GM12873 (cell line): ENCODE data around the gene CCDC39.

ENCODE experiments used
- TF ChIP-seq, protein P1 (sequence below): IDR thresholded peaks from 2 replicates; pipeline ENCODE4 v1.5.1; 2012; ENCODE audit warnings: low read depth, mild to moderate bottlenecking, moderate library complexity, low read length, control low read depth; ENCODE audit not compliant: insufficient read depth; ENCODE audit errors: missing control alignments

CCDC39 gene

DNA sequence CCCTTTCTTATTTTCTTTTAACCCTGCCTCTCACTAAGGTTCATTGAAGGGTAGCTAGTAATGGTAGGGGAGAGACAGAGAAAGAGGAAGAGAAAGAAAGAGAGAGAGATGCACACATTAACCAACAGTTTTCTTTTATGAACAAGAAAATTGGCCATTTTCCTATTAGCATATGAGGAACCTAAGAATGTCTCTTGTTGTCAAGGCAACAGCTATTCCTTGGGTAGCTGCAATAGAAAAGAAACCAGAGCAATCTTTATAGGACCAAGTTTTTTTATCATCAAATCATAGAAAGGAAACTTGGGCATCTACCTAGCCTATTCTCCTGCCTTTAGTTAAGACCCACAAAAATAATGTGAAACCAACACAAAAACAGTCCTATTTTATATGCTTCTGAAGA is 15.0 kb upstream of the CCDC39 start:
- TF ChIP-seq, protein P1, sequence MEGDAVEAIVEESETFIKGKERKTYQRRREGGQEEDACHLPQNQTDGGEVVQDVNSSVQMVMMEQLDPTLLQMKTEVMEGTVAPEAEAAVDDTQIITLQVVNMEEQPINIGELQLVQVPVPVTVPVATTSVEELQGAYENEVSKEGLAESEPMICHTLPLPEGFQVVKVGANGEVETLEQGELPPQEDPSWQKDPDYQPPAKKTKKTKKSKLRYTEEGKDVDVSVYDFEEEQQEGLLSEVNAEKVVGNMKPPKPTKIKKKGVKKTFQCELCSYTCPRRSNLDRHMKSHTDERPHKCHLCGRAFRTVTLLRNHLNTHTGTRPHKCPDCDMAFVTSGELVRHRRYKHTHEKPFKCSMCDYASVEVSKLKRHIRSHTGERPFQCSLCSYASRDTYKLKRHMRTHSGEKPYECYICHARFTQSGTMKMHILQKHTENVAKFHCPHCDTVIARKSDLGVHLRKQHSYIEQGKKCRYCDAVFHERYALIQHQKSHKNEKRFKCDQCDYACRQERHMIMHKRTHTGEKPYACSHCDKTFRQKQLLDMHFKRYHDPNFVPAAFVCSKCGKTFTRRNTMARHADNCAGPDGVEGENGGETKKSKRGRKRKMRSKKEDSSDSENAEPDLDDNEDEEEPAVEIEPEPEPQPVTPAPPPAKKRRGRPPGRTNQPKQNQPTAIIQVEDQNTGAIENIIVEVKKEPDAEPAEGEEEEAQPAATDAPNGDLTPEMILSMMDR, result no peak

DNA sequence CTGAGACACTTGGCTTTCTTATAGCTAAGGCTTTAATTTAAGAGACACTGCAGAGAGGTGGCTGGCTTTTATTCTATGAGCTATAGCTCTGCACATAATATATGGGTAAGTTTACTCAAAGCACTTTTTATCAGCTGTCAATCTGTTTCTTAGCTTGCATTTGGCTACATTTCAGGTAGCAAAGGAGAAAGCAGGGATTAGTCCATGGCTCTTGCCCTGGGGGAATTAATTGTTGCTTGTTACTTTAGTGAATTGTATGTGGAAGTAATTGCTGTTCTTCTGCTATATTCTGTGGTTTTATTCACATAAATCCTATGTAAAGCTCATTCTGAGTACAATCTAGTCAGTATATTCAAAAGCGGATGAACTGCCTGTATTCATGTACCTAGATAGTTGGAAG is 14.4 kb upstream of the CCDC39 start:
- TF ChIP-seq, protein P1, result no peak

DNA sequence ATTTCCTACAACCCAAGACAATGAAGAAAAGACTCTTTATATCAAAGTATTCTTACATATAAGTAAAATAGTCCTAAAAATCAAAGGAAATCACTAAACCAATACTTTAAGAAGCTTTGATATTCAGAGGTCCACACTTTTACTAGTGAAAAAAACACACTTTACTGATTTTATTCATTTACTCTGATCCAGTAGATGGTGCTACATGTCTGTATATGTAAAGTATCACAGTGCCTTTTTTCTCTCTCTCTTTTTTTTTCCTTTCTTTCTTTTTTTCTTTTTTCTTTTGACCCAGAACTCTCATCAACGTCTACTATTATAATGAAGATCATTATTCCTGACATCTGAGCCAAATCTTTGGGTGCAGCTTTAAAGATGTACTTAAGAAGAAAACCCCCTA is 10.8 kb upstream of the CCDC39 start:
- TF ChIP-seq, protein P1, result no peak

DNA sequence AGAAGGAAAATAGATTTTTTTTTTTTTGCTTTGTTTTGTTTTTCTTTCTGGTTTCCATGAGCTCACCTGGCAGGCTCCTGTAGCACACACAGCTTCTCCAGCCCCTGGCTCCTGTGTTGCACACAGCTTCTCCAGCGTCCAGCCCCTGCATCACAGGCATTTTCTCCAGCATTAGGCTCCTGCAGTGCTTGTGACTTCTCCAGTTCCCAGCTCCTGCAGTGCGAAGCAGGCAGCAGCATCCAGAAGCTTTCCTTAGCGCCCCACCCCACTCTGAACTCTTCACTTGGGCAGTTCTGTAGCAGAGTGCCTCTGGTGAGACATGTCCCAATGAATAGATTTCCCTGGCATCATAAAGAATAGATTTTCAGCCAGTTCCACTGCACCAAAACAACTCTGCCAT is 5.5 kb upstream of the CCDC39 start:
- TF ChIP-seq, protein P1, result no peak

DNA sequence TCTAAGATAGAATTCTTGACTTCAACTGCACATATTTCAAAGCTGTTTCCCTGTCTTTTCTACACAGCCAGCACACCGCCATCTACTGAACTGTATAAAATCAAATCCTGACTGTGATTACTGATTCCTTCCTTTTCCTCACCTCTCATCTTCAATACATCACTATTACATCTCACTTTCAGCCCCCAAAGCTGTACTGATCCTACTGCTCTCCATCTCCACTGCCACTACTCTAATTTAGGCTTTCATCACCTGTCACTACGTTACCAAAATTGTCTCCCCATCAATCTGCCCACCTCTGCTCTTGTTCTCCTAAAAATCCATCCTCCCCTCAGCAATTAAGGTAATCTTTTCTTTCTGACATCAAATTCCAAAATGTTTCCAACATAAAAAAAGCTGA is 4.5 kb upstream of the CCDC39 start:
- TF ChIP-seq, protein P1, result no peak

DNA sequence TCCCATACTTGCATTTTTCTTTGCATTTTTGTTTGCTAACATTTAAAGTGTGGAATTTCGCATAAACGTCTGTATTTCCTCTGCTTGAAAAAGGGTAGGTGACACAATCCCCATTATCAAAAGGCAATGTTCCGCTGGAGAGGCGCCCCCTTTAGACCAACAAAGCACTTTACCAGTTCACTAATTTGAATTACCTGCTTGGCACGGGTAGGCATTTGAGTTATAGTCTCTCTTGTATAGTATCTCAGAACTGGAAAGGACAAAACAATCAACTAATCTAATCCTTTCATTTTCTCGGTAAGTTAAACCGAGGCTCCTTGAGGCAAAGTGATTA is 775 bp upstream of the CCDC39 start:
- TF ChIP-seq, protein P1, result peak; percentile 69

DNA sequence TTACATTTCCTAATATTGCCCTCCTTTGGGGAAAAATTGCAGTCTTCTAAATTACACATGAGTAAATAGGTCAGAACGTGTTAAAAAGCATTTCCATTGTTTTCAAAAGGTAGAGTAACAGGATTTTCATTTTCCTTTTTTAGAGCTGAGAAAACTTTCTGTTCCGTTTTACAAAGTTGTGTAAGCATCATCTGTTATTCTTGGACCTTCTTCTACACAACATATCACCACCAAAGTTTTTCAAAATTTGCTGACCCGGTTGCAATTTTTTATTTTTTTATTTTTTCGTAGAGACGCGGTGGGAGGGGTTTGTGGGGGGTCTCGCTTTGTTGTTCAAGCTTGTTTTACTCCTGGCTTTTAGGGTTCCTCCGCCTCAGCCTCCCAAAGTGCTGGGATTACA is 1.1 kb downstream of the CCDC39 start:
- TF ChIP-seq, protein P1, result no peak

DNA sequence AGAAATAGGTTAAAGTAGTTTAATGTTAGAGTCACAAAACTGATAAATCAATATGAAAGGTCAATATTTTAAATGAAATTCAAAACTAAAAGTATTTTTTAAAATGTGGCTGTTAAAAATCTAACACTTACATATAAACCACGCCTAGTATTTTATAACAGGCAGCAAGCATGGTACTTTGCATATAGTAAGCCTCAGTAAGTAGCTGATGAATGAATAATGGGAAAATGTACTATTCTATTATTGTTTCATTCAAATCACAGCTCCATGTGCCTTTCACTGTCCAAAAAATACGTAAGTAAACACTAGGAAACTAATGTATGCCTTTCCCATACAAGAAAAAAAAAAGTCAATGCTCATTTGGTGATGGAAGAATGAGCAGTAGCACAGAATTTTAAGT is 17.8 kb downstream of the CCDC39 start:
- TF ChIP-seq, protein P1, result no peak
